HEK293 (cell line): ENCODE measurements around the gene ITGB2.

Experiments used
- CTCF ChIA-PET: fragments of 350-600 bp; formaldehyde crosslinking; extraction: SDS; loops from one replicate; lab custom pipeline; 2021; ENCODE audit warnings: antibody characterized with exemption; lab: Yijun Ruan, JAX
- POLR2A ChIA-PET: fragments of 300-600 bp; formaldehyde crosslinking; extraction: SDS; loops from one replicate; lab custom pipeline; 2020; ENCODE audit warnings: antibody characterized with exemption, inconsistent platforms; lab: Yijun Ruan, JAX
- H3K27ac ChIP-seq: fragments of 200-500 bp; sonication (Bioruptor generic); 2 replicates; pipeline ENCODE4 v1.5.1; 2014; ENCODE audit warnings: low read depth, low read length, control low read depth, inconsistent platforms; ENCODE audit errors: extremely low read depth
- H3K36me3 ChIP-seq, 2 experiments: fragments of 200-500 bp in 1 of 2; sonication (Bioruptor generic) in 1 of 2; 1 replicate in 1 of 2; 2 replicates in 1 of 2; pipeline ENCODE4 v1.5.1; 2014 to 2017; ENCODE audit warnings: inconsistent platforms in 2 of 2, low read length in 2 of 2; ENCODE audit not compliant: control insufficient read depth in 2 of 2, insufficient read depth in 1 of 2
- H3K4me1 ChIP-seq: fragments of 200-500 bp; sonication (Bioruptor generic); 2 replicates; pipeline ENCODE4 v1.5.1; 2014; ENCODE audit warnings: mild to moderate bottlenecking, low read length, inconsistent platforms; ENCODE audit not compliant: control insufficient read depth, insufficient read depth
- H3K4me3 ChIP-seq: 2 replicates; pipeline ENCODE4 v1.5.1; 2011; ENCODE audit warnings: low read depth, mild to moderate bottlenecking, control low read depth, low read length, moderate library complexity
- H3K9me3 ChIP-seq: fragments of 200-500 bp; sonication (Bioruptor generic); 2 replicates; pipeline ENCODE4 v1.5.1; 2014; ENCODE audit warnings: low read depth, low read length, inconsistent platforms; ENCODE audit not compliant: control insufficient read depth, insufficient read depth
- GLIS1 ChIP-seq: fragments of 450-650 bp; formaldehyde crosslinking; IDR thresholded peaks from 2 replicates; pipeline ENCODE4 v1.5.1; 2016; ENCODE audit warnings: missing biosample characterization, missing genetic modification characterization
- KLF8 ChIP-seq: fragments of 450-650 bp; formaldehyde crosslinking; IDR thresholded peaks from 2 replicates; pipeline ENCODE4 v1.5.1; 2016; ENCODE audit warnings: missing biosample characterization, missing genetic modification characterization
- ZBTB48 ChIP-seq: fragments of 450-650 bp; formaldehyde crosslinking; IDR thresholded peaks from 2 replicates; pipeline ENCODE4 v1.5.1; 2016; ENCODE audit warnings: missing biosample characterization, missing genetic modification characterization
- ZEB2 ChIP-seq: fragments of 450-650 bp; formaldehyde crosslinking; IDR thresholded peaks from 2 replicates; pipeline ENCODE4 v1.5.1; 2016; ENCODE audit warnings: missing biosample characterization, missing genetic modification characterization
- ZNF10 ChIP-seq: fragments of 450-650 bp; formaldehyde crosslinking; IDR thresholded peaks from 2 replicates; pipeline ENCODE4 v1.5.1; 2017; ENCODE audit warnings: missing biosample characterization, missing genetic modification characterization
- ZNF133 ChIP-seq: fragments of 450-650 bp; formaldehyde crosslinking; IDR thresholded peaks from 2 replicates; pipeline ENCODE4 v1.5.1; 2016; ENCODE audit warnings: missing biosample characterization, missing genetic modification characterization
- ZNF16 ChIP-seq: fragments of 450-650 bp; formaldehyde crosslinking; IDR thresholded peaks from 2 replicates; pipeline ENCODE4 v1.5.1; 2016; ENCODE audit warnings: low read depth, missing biosample characterization, missing genetic modification characterization
- ZNF416 ChIP-seq: fragments of 450-650 bp; formaldehyde crosslinking; IDR thresholded peaks from 2 replicates; pipeline ENCODE4 v1.5.1; 2016; ENCODE audit warnings: missing biosample characterization, missing genetic modification characterization
- ZNF423 ChIP-seq: fragments of 450-650 bp; formaldehyde crosslinking; IDR thresholded peaks from 2 replicates; pipeline ENCODE4 v1.5.1; 2016; ENCODE audit warnings: missing biosample characterization, missing genetic modification characterization
- ZNF433 ChIP-seq: fragments of 450-650 bp; formaldehyde crosslinking; IDR thresholded peaks from 2 replicates; pipeline ENCODE4 v1.5.1; 2016; ENCODE audit warnings: missing biosample characterization, missing genetic modification characterization, low read depth
- ZNF473 ChIP-seq: fragments of 450-650 bp; formaldehyde crosslinking; IDR thresholded peaks from 2 replicates; pipeline ENCODE4 v1.5.1; 2017; ENCODE audit warnings: missing biosample characterization, missing genetic modification characterization
- ZNF707 ChIP-seq: fragments of 450-650 bp; formaldehyde crosslinking; IDR thresholded peaks from 2 replicates; pipeline ENCODE4 v1.5.1; 2016; ENCODE audit warnings: missing biosample characterization, missing genetic modification characterization
- ZNF747 ChIP-seq: fragments of 450-650 bp; formaldehyde crosslinking; IDR thresholded peaks from 2 replicates; pipeline ENCODE4 v1.5.1; 2016; ENCODE audit warnings: missing biosample characterization, missing genetic modification characterization
- TF ChIP-seq, protein P1 (sequence below): fragments of 450-650 bp; formaldehyde crosslinking; IDR thresholded peaks from 2 replicates; pipeline ENCODE4 v1.5.1; 2016; ENCODE audit warnings: missing biosample characterization, missing genetic modification characterization
- TF ChIP-seq, protein P2 (sequence below): fragments of 450-650 bp; formaldehyde crosslinking; IDR thresholded peaks from 2 replicates; pipeline ENCODE4 v1.5.1; 2016; ENCODE audit warnings: missing biosample characterization, missing genetic modification characterization, borderline replicate concordance
- TF ChIP-seq, protein P3 (sequence below): fragments of 450-650 bp; formaldehyde crosslinking; IDR thresholded peaks from 2 replicates; pipeline ENCODE4 v1.5.1; 2016; ENCODE audit warnings: missing biosample characterization, missing genetic modification characterization
- TF ChIP-seq, protein P4 (sequence below): fragments of 450-650 bp; formaldehyde crosslinking; IDR thresholded peaks from 2 replicates; pipeline ENCODE4 v1.5.1; 2016; ENCODE audit warnings: missing biosample characterization, missing genetic modification characterization

ITGB2 gene

DNA sequence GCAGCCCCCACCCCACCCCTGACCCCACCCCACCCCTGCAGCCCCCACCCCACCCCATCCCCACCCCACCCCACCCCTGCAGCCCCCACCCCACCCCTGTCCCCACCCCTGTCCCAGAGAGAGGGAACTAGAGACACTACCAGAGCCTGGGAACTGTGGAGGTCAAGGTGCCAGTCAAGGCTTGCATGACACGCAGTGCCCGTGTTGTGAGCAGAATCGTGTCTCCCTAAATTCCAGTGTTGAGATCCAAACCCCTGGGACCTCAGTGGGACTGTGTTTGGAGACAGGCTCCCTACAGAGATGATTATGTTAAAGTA, 84.4 kb downstream of the ITGB2 start:
- ChIA-PET POLR2A (no interaction called here), CTCF (no interaction called here)
- TF ChIP-seq ZNF747 (tag by site-specific recombination) (no peak), ZNF423 (tag by site-specific recombination) (0 out of 2 replicates have a peak, but pooled peaks have one; percentile 45), ZNF133 (tag by site-specific recombination) (no peak), ZNF16 (tag by site-specific recombination) (no peak), ZNF416 (tag by site-specific recombination) (no peak), ZNF473 (tag by site-specific recombination) (no peak), ZEB2 (tag by site-specific recombination) (no peak), KLF8 (peak; percentile 67; the same call in 1 of the 2 replicates), ZNF10 (no peak), ZNF707 (no peak), GLIS1 (tag by site-specific recombination) (peak; percentile 63; the same call in 1 of the 2 replicates), ZBTB48 (peak; percentile 70), ZNF433 (tag by site-specific recombination) (no peak)
- TF ChIP-seq, protein P1, sequence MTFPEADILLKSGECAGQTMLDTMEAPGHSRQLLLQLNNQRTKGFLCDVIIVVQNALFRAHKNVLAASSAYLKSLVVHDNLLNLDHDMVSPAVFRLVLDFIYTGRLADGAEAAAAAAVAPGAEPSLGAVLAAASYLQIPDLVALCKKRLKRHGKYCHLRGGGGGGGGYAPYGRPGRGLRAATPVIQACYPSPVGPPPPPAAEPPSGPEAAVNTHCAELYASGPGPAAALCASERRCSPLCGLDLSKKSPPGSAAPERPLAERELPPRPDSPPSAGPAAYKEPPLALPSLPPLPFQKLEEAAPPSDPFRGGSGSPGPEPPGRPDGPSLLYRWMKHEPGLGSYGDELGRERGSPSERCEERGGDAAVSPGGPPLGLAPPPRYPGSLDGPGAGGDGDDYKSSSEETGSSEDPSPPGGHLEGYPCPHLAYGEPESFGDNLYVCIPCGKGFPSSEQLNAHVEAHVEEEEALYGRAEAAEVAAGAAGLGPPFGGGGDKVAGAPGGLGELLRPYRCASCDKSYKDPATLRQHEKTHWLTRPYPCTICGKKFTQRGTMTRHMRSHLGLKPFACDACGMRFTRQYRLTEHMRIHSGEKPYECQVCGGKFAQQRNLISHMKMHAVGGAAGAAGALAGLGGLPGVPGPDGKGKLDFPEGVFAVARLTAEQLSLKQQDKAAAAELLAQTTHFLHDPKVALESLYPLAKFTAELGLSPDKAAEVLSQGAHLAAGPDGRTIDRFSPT (tag by site-specific recombination), result no peak
- TF ChIP-seq, protein P2, sequence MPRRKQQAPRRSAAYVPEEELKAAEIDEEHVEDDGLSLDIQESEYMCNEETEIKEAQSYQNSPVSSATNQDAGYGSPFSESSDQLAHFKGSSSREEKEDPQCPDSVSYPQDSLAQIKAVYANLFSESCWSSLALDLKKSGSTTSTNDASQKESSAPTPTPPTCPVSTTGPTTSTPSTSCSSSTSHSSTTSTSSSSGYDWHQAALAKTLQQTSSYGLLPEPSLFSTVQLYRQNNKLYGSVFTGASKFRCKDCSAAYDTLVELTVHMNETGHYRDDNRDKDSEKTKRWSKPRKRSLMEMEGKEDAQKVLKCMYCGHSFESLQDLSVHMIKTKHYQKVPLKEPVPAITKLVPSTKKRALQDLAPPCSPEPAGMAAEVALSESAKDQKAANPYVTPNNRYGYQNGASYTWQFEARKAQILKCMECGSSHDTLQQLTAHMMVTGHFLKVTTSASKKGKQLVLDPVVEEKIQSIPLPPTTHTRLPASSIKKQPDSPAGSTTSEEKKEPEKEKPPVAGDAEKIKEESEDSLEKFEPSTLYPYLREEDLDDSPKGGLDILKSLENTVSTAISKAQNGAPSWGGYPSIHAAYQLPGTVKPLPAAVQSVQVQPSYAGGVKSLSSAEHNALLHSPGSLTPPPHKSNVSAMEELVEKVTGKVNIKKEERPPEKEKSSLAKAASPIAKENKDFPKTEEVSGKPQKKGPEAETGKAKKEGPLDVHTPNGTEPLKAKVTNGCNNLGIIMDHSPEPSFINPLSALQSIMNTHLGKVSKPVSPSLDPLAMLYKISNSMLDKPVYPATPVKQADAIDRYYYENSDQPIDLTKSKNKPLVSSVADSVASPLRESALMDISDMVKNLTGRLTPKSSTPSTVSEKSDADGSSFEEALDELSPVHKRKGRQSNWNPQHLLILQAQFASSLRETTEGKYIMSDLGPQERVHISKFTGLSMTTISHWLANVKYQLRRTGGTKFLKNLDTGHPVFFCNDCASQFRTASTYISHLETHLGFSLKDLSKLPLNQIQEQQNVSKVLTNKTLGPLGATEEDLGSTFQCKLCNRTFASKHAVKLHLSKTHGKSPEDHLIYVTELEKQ (tag by site-specific recombination), result no peak
- TF ChIP-seq, protein P3, sequence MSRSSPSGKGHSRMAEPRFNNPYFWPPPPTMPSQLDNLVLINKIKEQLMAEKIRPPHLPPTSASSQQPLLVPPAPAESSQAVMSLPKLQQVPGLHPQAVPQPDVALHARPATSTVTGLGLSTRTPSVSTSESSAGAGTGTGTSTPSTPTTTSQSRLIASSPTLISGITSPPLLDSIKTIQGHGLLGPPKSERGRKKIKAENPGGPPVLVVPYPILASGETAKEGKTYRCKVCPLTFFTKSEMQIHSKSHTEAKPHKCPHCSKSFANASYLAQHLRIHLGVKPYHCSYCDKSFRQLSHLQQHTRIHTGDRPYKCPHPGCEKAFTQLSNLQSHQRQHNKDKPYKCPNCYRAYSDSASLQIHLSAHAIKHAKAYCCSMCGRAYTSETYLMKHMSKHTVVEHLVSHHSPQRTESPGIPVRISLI (tag by site-specific recombination), result no peak
- TF ChIP-seq, protein P4, sequence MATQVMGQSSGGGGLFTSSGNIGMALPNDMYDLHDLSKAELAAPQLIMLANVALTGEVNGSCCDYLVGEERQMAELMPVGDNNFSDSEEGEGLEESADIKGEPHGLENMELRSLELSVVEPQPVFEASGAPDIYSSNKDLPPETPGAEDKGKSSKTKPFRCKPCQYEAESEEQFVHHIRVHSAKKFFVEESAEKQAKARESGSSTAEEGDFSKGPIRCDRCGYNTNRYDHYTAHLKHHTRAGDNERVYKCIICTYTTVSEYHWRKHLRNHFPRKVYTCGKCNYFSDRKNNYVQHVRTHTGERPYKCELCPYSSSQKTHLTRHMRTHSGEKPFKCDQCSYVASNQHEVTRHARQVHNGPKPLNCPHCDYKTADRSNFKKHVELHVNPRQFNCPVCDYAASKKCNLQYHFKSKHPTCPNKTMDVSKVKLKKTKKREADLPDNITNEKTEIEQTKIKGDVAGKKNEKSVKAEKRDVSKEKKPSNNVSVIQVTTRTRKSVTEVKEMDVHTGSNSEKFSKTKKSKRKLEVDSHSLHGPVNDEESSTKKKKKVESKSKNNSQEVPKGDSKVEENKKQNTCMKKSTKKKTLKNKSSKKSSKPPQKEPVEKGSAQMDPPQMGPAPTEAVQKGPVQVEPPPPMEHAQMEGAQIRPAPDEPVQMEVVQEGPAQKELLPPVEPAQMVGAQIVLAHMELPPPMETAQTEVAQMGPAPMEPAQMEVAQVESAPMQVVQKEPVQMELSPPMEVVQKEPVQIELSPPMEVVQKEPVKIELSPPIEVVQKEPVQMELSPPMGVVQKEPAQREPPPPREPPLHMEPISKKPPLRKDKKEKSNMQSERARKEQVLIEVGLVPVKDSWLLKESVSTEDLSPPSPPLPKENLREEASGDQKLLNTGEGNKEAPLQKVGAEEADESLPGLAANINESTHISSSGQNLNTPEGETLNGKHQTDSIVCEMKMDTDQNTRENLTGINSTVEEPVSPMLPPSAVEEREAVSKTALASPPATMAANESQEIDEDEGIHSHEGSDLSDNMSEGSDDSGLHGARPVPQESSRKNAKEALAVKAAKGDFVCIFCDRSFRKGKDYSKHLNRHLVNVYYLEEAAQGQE (tag by site-specific recombination), result no peak
- no peak overlapping the region for H3K4me3 ChIP-seq
- no peaks in the 10 kb centered on the region for H3K9me3 ChIP-seq
- no peaks in the 10 kb centered on the region for H3K4me1 ChIP-seq
- H3K27ac ChIP-seq, result no peak overlapping the region
- no peaks in the 10 kb centered on the region for H3K36me3 ChIP-seq
